Mesodermal cell (in vitro differentiated cells): ENCODE results near the gene ENO4.

ENCODE experiments used
- H3K27ac ChIP-seq: 2 replicates; pipeline ENCODE4 v1.7.0; 2013; ENCODE audit warnings: mild to moderate bottlenecking, low read depth, low read length, moderate library complexity; ENCODE audit not compliant: severe bottlenecking
- H3K36me3 ChIP-seq: 2 replicates; pipeline ENCODE4 v1.7.1; 2013; ENCODE audit warnings: mild to moderate bottlenecking, low read length, moderate library complexity; ENCODE audit not compliant: control insufficient read depth, insufficient read depth
- H3K4me1 ChIP-seq: one replicate; pipeline ENCODE4 v1.7.1; 2013; ENCODE audit warnings: mild to moderate bottlenecking, low read length; ENCODE audit not compliant: insufficient read depth, control insufficient read depth, poor library complexity, severe bottlenecking
- H3K4me3 ChIP-seq: 2 replicates; pipeline ENCODE4 v1.7.0; 2013; ENCODE audit warnings: low read length, control low read depth, mild to moderate bottlenecking; ENCODE audit not compliant: insufficient read depth, poor library complexity, severe bottlenecking; ENCODE audit errors: extremely low read depth
- H3K9me3 ChIP-seq: 2 replicates; pipeline ENCODE4 v1.7.1; 2013; ENCODE audit warnings: mild to moderate bottlenecking, low read length, moderate library complexity; ENCODE audit not compliant: control insufficient read depth
- WGBS, 2 experiments: methylation state at CpG; one replicate each; pipeline ENCODE4 v1.1.5; 2013; ENCODE audit warnings: missing lambda C conversion rate in 2 of 2; ENCODE audit not compliant: insufficient coverage in 2 of 2; 5-methylcytosine and 5-hydroxymethylcytosine counted together

The ENO4 gene

DNA sequence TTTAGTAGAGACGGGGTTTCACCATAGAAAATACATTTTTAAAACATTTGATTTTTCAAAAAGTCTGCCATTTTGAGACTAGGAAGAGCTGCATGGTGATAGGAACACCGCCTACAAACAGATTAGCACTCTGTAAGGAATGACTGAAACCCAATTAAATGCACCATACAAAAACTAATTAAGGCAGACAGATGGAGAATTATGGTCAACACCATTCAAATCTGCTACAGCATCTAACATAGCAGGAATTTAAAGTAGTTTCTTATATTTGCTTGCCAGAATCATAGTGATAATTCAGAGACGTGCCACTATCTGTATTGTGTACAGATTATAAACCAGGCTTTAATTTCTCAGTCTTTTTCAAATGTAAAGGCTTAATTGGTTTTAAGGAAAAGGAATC is 68.2 kb downstream of the ENO4 start:
- no peaks in the 10 kb centered on the region for H3K4me1 ChIP-seq
- 100% methylated on average over 1 of the region's 3 CpGs; no CpG with 5 or more reads in 1 of the 2 experiments for WGBS, 2 experiments

DNA sequence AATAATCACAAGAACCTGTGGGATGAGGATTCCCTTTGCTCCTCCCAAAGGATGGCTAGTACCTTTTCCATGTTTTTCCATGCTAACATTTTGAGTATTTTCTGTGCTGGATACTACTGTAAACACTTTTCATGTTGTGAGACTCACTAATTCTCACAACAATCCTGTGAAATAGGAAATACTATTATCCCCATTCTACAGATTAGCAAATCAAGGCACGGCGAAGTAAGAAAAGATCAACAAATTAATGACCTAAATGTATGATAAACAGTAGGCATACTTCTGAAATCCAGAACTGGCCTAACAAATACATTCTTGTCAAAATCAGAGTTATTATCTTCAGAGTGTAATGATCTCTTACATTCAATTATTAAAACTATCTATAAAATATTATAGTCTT is 69.3 kb downstream of the ENO4 start:
- Histone ChIP-seq H3K9me3 (no peaks in the 10 kb centered on the region), H3K27ac (no peak overlapping the region), H3K4me3 (no peak overlapping the region), H3K4me1 (no peaks in the 10 kb centered on the region), H3K36me3 (peaks cover 17% of the 10 kb centered on the region)
- no CpG with 5 or more reads among the region's 2 CpGs for WGBS, 2 experiments

More for the DNA sequence above, 68.2 kb downstream of the ENO4 start:
- H3K27ac ChIP-seq, result no peak overlapping the region
- peaks cover 23% of the 10 kb centered on the region for H3K36me3 ChIP-seq
- no peak overlapping the region for H3K4me3 ChIP-seq
- no peaks in the 10 kb centered on the region for H3K9me3 ChIP-seq

DNA sequence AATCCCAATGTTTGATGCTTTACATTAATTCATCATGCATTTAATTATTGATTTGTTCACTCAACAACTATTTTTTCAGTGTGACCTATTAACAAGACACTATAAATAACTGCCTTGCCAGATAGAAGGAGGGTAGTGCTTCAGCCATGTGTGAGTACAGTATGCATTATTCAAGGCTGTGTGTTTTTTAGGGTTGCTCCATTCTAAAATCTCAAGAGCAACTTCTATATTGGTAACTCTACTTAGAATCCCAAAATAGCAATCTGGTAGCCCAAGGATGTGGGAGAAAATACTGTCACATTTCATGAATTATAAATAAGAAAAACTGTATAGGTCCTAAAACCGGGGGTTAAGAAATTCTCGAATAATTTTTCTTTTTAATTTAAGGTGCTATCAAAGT is 69.9 kb downstream of the ENO4 start:
- H3K27ac ChIP-seq, result no peak overlapping the region
- no peak overlapping the region for H3K4me3 ChIP-seq
- peaks cover 11% of the 10 kb centered on the region for H3K36me3 ChIP-seq
- H3K4me1 ChIP-seq, result no peaks in the 10 kb centered on the region
- no CpG with 5 or more reads among the region's 2 CpGs for WGBS, 2 experiments
- no peaks in the 10 kb centered on the region for H3K9me3 ChIP-seq

DNA sequence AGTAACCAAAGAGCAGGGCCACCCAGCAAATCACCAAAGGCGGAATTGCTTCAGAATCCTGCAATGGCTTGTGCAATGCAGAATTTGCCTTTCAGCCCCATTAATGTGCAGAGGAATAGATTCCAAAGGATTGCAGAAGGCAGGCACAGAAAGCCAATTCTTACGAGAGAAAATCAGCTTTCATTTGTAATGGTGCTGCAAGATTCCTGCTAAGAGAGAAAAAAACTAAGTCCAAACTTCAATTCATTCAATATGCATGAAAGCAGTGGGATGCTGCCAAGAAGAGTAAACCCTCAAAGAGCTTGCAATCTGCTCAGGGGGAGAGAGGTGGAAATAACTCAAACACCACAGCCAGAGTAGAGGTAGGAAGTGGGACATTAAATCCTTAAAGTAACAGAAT is 70.4 kb downstream of the ENO4 start:
- H3K9me3 ChIP-seq, result no peaks in the 10 kb centered on the region
- WGBS, 2 experiments, result 100% methylated on average over 1 of the region's 2 CpGs
- H3K36me3 ChIP-seq, result peaks cover 10% of the 10 kb centered on the region
- no peaks in the 10 kb centered on the region for H3K4me1 ChIP-seq
- no peak overlapping the region for H3K4me3 ChIP-seq
- H3K27ac ChIP-seq, result no peak overlapping the region

DNA sequence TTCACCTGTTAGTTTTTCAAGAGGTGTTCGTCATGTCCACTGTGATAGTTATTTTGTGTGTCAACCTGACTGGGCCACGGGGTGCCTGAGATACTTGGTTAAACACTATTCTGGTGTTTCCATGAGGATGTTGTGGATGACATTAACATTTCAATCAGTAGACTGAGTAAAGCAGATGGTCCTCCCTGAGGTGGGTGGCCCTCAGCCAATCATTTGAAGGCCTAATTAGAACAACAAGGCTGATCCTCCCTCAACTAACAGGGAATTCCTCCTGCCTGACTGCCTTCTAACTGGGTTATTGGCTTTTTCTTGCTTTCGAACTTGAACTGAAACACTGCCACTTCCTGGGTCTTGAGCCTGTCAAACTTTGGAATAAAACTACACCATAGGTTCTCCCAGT is 75.8 kb downstream of the ENO4 start:
- 82 to 100% methylated on average over 3 of the region's 3 CpGs for WGBS, 2 experiments
- Histone ChIP-seq H3K4me1 (no peaks in the 10 kb centered on the region), H3K9me3 (no peaks in the 10 kb centered on the region), H3K27ac (no peak overlapping the region), H3K4me3 (no peak overlapping the region), H3K36me3 (peaks cover 15% of the 10 kb centered on the region)

DNA sequence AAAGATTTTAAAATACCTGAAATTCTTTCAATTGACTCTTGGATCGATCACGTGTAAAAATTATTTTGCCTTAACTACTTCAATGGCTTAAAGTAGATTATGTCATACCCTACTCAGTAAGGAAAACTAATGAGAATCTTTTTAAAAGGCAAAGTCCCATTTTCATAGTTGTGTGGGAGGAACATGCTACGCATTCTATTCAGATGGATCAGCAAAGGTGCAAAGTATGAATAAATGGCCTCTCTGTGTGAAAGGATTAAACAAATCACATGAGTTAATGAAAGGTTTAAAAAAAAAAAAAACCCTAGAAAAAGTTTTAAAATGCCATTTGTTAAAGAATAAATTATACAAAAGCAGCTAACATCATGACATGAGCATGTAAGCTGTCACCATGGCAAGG is 77.1 kb downstream of the ENO4 start:
- no peaks in the 10 kb centered on the region for H3K4me1 ChIP-seq
- H3K9me3 ChIP-seq, result no peaks in the 10 kb centered on the region
- no peak overlapping the region for H3K4me3 ChIP-seq
- WGBS, 2 experiments, result 89% methylated on average over 1 of the region's 3 CpGs; no CpG with 5 or more reads in 1 of the 2 experiments
- peaks cover 17% of the 10 kb centered on the region for H3K36me3 ChIP-seq
- no peak overlapping the region for H3K27ac ChIP-seq

DNA sequence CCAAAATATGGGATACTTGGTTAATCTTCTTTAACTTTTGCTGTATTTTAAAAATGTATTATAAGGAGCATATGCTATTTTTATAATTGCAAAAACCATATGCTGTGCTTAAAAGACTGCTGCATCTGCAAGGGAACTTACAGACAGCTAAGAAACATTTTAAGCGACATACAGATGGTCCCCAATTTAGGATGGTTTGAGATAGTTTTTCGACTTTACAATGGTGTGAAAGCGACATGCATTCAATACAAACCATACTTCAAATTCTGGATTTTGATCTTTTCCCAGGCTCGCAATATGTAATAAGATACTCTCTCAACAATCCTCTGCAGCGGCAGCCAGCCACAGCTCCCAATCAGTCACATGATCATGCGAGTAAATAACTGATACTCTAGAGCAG is 82.5 kb downstream of the ENO4 start:
- WGBS, 2 experiments, result 95 to 97% methylated on average over 4 of the region's 6 CpGs
- peaks cover 17% of the 10 kb centered on the region for H3K36me3 ChIP-seq
- H3K27ac ChIP-seq, result no peak overlapping the region
- H3K4me1 ChIP-seq, result no peaks in the 10 kb centered on the region
- no peaks in the 10 kb centered on the region for H3K9me3 ChIP-seq
- H3K4me3 ChIP-seq, result no peak overlapping the region
